Measurements from ENCODE around the gene TBC1D1. TPM values are rescaled to one million over a fixed set of nuclear protein-coding genes. Genes with fewer than 3 reads are reported as not detected.

TBC1D1 gene
- total RNA-seq, 1 donor, result 66.6 TPM

GRCh38 chr4:38154681-38155588 is 264.1 kb downstream of the TBC1D1 start:
- Histone ChIP-seq H3K36me3 (ENCODE audit: insufficient read depth, low read length) (no peaks in the 10 kb centered on the region), H3K4me3 (ENCODE audit: insufficient read depth, low read length) (no peak overlapping the region), H3K27me3 (ENCODE audit: insufficient read depth, low read length) (no peaks in the 10 kb centered on the region), H3K9me3 (ENCODE audit: low read depth, low read length) (no peaks in the 10 kb centered on the region), H4K20me1 (ENCODE audit: insufficient read depth, low read length) (no peaks in the 10 kb centered on the region), H2AFZ (ENCODE audit: low read length) (no peak overlapping the region), H3K79me2 (ENCODE audit: insufficient read depth, low read length) (no peaks in the 10 kb centered on the region), H3K27ac (ENCODE audit: low read depth, low read length) (no peak overlapping the region), H3K4me2 (ENCODE audit: insufficient read depth, low read length) (no peak overlapping the region), H3K4me1 (ENCODE audit: insufficient read depth, low read length) (peaks cover 20% of the 10 kb centered on the region)
- TF ChIP-seq, protein P1, sequence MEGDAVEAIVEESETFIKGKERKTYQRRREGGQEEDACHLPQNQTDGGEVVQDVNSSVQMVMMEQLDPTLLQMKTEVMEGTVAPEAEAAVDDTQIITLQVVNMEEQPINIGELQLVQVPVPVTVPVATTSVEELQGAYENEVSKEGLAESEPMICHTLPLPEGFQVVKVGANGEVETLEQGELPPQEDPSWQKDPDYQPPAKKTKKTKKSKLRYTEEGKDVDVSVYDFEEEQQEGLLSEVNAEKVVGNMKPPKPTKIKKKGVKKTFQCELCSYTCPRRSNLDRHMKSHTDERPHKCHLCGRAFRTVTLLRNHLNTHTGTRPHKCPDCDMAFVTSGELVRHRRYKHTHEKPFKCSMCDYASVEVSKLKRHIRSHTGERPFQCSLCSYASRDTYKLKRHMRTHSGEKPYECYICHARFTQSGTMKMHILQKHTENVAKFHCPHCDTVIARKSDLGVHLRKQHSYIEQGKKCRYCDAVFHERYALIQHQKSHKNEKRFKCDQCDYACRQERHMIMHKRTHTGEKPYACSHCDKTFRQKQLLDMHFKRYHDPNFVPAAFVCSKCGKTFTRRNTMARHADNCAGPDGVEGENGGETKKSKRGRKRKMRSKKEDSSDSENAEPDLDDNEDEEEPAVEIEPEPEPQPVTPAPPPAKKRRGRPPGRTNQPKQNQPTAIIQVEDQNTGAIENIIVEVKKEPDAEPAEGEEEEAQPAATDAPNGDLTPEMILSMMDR (IDR thresholded peaks at IDR 0.05; ENCODE audit: extremely low read depth, low read depth, low read length), result no peak
- no peak for DNase-seq (ENCODE audit: insufficient read length, low spot score, missing footprints)

DNA sequence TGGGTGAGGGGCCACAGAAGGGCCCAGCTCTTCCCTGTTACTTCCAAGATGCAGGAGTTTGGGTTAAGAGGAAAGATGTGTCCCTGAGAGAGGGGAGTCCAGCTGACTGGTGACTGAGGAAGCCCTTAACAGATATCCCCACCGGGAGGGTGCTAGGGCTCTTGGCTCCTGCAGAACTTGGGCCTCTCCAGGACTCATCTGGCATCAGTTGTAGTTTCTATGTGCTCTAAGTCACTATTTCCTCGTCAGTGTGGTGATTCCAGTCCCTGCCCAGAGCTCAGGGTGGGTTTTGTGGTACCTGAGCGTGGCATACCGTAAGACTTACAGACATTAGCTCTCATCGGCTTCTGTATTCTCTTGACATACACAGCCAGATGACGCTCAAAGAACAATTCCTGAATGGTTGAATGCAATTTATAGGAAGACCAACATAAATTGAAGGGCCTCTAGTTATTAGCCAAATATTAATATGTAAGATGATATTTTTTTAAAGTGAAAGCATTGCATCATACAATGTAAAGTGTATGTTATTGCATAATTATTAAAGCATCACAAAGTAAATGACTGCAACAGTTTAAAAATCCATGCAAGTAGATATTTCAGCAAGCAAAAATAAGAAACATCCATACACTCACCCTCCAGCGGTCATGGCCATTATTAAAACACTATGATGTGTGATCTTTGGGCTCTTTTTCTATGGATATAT is 264.9 kb downstream of the TBC1D1 start:
- H3K4me1 ChIP-seq (ENCODE audit: insufficient read depth, low read length), result peaks cover 20% of the 10 kb centered on the region
- no peak overlapping the region for H2AFZ ChIP-seq (ENCODE audit: low read length)
- H3K27me3 ChIP-seq (ENCODE audit: insufficient read depth, low read length), result no peaks in the 10 kb centered on the region
- no peak overlapping the region for H3K27ac ChIP-seq (ENCODE audit: low read depth, low read length)
- no peaks in the 10 kb centered on the region for H4K20me1 ChIP-seq (ENCODE audit: insufficient read depth, low read length)
- H3K36me3 ChIP-seq (ENCODE audit: insufficient read depth, low read length), result no peaks in the 10 kb centered on the region
- H3K79me2 ChIP-seq (ENCODE audit: insufficient read depth, low read length), result no peaks in the 10 kb centered on the region
- no peak overlapping the region for H3K4me3 ChIP-seq (ENCODE audit: insufficient read depth, low read length)
- no peaks in the 10 kb centered on the region for H3K9me3 ChIP-seq (ENCODE audit: low read depth, low read length)
- TF ChIP-seq, protein P1 (IDR thresholded peaks at IDR 0.05; ENCODE audit: extremely low read depth, low read depth, low read length), result no peak
- no peak for DNase-seq (ENCODE audit: insufficient read length, low spot score, missing footprints)
- H3K4me2 ChIP-seq (ENCODE audit: insufficient read depth, low read length), result no peak overlapping the region

DNA sequence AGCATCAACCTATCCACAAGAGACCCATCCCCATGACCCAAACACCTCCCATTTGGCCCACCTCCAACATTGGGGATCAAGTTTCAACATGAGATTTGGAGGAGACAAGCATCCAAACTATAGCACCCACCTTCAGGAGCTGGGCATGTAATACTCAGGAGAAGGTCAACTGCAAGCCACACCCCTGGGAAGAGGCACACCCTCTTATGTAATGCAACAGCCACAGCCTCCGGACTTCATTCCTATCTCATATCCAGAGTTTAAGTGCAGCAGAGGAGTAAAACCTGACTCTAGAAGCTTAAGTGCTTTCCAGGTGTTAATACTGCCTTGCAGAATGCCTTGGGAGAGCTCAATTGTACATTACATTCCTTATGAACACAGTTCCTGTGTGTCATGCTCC is 266.7 kb downstream of the TBC1D1 start:
- TF ChIP-seq, protein P1 (IDR thresholded peaks at IDR 0.05; ENCODE audit: extremely low read depth, low read depth, low read length), result no peak
- H2AFZ ChIP-seq (ENCODE audit: low read length), result no peak overlapping the region
- no peaks in the 10 kb centered on the region for H4K20me1 ChIP-seq (ENCODE audit: insufficient read depth, low read length)
- H3K9me3 ChIP-seq (ENCODE audit: low read depth, low read length), result no peaks in the 10 kb centered on the region
- no peaks in the 10 kb centered on the region for H3K27me3 ChIP-seq (ENCODE audit: insufficient read depth, low read length)
- no peaks in the 10 kb centered on the region for H3K79me2 ChIP-seq (ENCODE audit: insufficient read depth, low read length)
- DNase-seq (ENCODE audit: insufficient read length, low spot score, missing footprints), result no peak
- H3K4me3 ChIP-seq (ENCODE audit: insufficient read depth, low read length), result no peak overlapping the region
- H3K4me1 ChIP-seq (ENCODE audit: insufficient read depth, low read length), result peaks cover 27% of the 10 kb centered on the region
- no peak overlapping the region for H3K4me2 ChIP-seq (ENCODE audit: insufficient read depth, low read length)
- no peak overlapping the region for H3K27ac ChIP-seq (ENCODE audit: low read depth, low read length)
- no peaks in the 10 kb centered on the region for H3K36me3 ChIP-seq (ENCODE audit: insufficient read depth, low read length)

Measured in osteoblast (primary cell).